ENCODE results near the gene JMJD1C.
A peak's percentile ranks its signal among the peaks of the same experiment; 100 is the strongest.

The JMJD1C gene

GRCh38 chr10:63375859-63376258 is 89.9 kb downstream of the JMJD1C start:
- TF ChIP-seq, protein P1, sequence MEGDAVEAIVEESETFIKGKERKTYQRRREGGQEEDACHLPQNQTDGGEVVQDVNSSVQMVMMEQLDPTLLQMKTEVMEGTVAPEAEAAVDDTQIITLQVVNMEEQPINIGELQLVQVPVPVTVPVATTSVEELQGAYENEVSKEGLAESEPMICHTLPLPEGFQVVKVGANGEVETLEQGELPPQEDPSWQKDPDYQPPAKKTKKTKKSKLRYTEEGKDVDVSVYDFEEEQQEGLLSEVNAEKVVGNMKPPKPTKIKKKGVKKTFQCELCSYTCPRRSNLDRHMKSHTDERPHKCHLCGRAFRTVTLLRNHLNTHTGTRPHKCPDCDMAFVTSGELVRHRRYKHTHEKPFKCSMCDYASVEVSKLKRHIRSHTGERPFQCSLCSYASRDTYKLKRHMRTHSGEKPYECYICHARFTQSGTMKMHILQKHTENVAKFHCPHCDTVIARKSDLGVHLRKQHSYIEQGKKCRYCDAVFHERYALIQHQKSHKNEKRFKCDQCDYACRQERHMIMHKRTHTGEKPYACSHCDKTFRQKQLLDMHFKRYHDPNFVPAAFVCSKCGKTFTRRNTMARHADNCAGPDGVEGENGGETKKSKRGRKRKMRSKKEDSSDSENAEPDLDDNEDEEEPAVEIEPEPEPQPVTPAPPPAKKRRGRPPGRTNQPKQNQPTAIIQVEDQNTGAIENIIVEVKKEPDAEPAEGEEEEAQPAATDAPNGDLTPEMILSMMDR (conservative IDR thresholded peaks at IDR 0.05; ENCODE audit: low read length): no peak
- H3K4me3 ChIP-seq (ENCODE audit: low read length): no peak overlapping the region
- peak; percentile 65 for DNase-seq (ENCODE audit: low read depth)

DNA sequence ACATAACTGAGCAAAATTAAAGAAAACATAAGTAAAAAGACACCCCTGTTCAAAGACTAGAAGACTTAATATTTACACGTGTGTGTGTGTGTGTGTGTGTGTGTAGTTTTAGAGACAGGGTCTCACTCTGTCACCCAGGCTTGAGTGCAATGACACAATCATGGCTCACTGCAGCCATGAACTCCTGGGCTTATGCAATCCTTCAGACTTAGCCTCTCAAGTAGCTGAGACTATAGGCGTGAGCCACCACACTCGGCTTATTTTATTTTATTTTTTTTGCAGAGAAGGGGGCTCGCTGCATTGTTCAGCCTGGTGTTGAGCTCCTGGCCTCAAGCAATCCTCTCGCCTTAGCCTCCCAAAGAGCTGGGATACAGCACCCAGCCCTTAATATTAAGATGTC is 90.3 kb downstream of the JMJD1C start:
- H3K4me3 ChIP-seq (ENCODE audit: low read length): no peak overlapping the region
- TF ChIP-seq, protein P1 (conservative IDR thresholded peaks at IDR 0.05; ENCODE audit: low read length): no peak
- DNase-seq (ENCODE audit: low read depth): no peak

- H3K4me3 ChIP-seq (ENCODE audit: low read length): no peak overlapping the region
- TF ChIP-seq, protein P1 (conservative IDR thresholded peaks at IDR 0.05; ENCODE audit: low read length): no peak
- DNase-seq (ENCODE audit: low read depth): peak; percentile 36
These were observed 90.8 kb downstream of the JMJD1C start for GRCh38 chr10:63374991-63375390.

- TF ChIP-seq, protein P1 (conservative IDR thresholded peaks at IDR 0.05; ENCODE audit: low read length): no peak
- no peak overlapping the region for H3K4me3 ChIP-seq (ENCODE audit: low read length)
- no peak for DNase-seq (ENCODE audit: low read depth)
These were observed 92.6 kb downstream of the JMJD1C start for GRCh38 chr10:63373176-63373575.

- DNase-seq (ENCODE audit: low read depth): no peak
- TF ChIP-seq, protein P1 (conservative IDR thresholded peaks at IDR 0.05; ENCODE audit: low read length): no peak
- no peak overlapping the region for H3K4me3 ChIP-seq (ENCODE audit: low read length)
These were observed 96.1 kb downstream of the JMJD1C start for GRCh38 chr10:63369711-63370110.

- TF ChIP-seq, protein P1 (conservative IDR thresholded peaks at IDR 0.05; ENCODE audit: low read length): no peak
- DNase-seq (ENCODE audit: low read depth): no peak
- H3K4me3 ChIP-seq (ENCODE audit: low read length): no peak overlapping the region
These were observed 97.4 kb downstream of the JMJD1C start for GRCh38 chr10:63368365-63368764.

- TF ChIP-seq, protein P1 (conservative IDR thresholded peaks at IDR 0.05; ENCODE audit: low read length): no peak
- no peak overlapping the region for H3K4me3 ChIP-seq (ENCODE audit: low read length)
- no peak for DNase-seq (ENCODE audit: low read depth)
These were observed 98.8 kb downstream of the JMJD1C start for GRCh38 chr10:63366933-63367332.

Data from AG10803 (cell line).